ENCODE results near the gene TAOK3.
"Not testable (repeated sequence)": the region's sequence is repeated elsewhere in the genome, so short reads cannot be mapped to it uniquely, and the experiment has no call there.

Gene TAOK3

DNA sequence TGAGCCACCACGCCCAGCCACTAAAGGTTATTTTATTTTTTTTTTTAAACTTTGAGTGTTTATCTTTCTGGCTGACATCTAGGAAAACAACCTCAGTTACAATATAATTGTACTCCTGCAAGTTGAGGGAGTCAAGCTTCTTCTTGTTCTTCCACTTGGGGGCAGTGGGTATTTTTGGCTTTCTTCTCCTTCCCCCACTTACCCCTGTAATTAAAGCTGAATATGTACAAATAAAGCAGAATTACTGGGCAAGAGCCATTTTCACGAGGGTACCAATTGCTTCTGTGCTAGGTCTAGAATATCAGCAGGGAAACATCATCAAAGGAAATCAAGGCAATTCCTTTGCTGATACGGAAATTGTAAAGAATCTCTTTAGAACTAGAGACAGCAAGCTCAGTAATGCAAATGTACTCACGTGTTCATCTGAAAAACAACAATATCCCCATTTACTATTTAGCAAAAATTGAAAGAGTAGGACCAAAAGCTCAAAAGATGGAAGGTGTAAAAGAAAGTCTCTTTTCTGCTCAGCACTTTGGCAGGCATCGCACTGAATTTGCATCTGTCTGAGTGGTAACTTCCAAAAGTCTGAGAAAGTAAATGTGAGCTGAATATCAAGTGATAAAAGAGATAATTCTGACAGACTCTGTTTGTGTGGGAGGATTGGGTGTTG, 72.8 kb downstream of the TAOK3 start:
- DNase-seq (ENCODE audit: low spot score), result no peak

DNA sequence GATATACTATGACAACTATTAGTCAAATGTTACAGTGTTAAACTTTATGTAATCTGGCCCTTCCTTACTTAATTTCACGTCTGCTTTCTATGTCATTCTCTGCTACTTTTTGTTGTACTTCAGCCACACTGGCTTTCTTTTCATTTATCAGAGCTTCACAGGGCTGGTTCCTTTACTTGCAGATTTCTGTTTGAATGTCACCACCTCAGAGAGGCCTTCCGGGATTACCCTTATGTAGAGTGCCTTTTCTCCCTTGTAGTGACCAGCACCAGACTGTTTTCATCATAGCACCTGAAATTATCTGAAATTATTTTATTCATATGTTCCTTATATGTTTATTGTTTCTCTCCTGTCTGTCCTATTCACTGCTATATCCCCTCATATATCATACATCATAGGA, 75.4 kb downstream of the TAOK3 start:
- DNase-seq (ENCODE audit: low spot score), result no peak

DNA sequence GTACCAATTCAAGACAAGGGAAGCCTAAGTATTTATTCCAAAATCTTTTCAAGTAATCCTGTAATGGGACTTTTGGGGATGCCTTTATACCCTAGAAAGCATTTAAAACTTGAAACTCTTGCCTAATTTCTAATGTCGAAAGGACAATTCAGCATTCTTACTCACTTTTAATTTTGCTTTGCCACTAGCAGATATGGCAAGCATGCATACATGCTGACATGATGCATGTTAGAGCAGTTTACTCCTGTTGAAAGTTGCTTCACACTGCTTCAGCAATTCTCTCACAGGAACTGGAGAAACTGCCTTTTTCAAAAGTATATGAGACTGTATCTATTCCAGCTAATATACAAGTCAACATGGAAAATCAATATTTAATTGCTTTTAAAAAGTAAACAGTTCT, 79.9 kb downstream of the TAOK3 start:
- no peak for DNase-seq (ENCODE audit: low spot score)

DNA sequence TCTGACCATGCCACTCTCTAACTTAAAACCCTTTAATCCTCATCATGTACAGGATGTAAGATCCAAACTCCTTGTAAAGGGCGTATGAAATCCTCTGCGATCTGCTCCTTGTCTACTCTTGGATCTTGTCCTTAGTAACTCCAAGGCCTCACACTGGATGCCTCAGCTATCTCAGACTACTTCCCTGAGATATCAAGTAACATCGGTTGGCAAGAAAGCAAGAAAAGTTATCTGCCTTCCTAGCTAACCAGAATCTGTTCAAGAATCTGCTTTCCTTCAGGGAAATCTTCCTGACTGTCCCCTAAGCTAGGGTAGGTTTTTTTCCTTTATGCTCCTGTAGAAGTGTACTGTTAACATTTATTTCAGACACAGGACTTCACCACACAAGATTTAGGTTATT, 82.6 kb downstream of the TAOK3 start:
- no peak for DNase-seq (ENCODE audit: low spot score)

DNA sequence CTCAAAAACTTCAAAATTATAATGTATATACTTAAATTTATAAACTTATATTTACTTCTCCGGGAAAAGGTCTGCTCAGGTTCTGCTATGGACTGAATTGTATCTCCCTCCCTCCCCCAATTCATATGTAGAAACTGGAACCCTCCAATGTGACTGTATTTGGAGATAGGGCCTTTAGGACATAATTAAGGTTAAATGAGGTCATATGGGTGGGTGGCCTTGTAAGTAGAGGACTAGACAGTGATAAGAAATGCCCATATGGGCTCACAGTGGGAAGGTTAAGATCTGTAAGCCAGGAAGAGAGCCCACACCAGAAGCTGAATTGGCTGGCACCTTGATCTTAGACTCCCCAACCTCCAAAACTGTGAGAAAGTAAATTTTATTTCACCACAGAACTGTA, 84.5 kb downstream of the TAOK3 start:
- DNase-seq (ENCODE audit: low spot score), result no peak

DNA sequence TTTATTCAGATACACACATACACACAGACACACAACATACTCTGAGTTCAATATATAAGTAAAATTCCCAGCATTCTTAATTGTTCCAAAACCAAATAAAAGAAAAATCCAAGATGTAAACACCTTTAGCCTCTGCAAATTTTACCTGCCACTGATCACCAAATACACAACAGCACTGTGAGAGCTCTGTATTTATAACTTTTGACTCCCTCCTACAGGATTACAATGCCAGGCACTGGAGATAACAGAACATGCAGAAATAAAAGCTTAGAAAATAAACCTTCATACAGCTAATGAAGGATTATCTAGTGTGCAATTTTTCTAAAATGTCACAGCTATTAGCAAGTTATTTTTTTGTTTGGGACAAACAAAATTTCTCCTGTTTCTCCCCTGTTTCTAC, 85.0 kb downstream of the TAOK3 start:
- DNase-seq (ENCODE audit: low spot score), result no peak

DNA sequence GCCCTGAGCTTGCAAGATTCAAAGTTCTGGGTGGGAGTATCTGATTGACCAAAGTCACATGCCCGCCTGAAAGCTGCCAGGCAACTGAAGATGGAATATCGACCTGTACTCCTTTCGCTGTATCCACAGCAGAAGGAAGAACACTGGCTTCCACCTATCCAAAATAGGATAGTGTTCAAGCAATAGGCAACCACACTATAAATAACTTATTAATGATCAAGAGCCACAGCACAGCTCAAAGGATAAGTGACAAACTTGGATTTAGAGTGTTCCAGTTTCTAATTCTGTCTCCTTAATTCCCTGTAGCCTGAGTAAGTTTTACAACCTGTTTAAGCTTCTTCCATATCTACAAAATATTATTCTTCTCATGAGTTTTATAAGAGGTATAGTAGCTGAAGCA, 89.9 kb downstream of the TAOK3 start:
- DNase-seq (ENCODE audit: low spot score), result no peak

DNA sequence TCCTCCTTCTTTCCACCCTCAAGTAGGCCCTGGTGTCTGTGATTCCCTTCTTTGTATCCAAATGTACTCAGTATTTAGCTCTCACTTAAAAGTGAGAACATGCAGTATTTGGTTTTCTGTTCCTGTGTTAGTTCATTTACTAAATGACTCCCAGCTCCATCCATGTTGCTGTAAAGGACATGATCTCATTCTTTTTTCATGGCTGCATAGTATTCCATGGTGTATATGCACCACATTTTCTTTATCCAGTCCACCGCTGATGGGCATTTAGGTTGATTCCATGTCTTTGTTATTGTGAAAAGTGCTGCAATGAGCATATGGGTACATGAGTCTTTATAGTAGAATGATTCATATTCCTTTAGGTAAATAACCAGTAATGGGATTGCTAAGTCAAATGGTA, 94.4 kb downstream of the TAOK3 start:
- DNase-seq (ENCODE audit: low spot score), result not testable (repeated sequence)

DNA sequence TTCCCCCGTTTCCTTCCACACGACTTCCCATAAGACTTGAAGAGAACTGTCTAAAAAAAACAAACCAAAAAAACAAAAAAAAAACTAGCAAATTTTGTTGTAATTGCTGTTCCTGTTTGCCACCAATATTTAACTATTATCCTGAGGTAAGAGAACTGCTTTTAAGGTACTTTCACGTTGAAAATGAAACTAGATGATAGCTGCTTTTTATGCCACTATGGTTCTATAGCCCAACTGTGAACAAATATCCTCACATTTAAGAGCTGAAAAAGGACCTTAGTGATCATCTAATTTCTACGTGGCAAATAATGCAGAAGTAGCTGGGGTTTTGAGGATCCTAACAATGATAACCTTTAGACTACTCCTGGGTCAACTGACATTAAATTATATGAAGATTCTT, 98.6 kb downstream of the TAOK3 start:
- DNase-seq (ENCODE audit: low spot score), result no peak

DNA sequence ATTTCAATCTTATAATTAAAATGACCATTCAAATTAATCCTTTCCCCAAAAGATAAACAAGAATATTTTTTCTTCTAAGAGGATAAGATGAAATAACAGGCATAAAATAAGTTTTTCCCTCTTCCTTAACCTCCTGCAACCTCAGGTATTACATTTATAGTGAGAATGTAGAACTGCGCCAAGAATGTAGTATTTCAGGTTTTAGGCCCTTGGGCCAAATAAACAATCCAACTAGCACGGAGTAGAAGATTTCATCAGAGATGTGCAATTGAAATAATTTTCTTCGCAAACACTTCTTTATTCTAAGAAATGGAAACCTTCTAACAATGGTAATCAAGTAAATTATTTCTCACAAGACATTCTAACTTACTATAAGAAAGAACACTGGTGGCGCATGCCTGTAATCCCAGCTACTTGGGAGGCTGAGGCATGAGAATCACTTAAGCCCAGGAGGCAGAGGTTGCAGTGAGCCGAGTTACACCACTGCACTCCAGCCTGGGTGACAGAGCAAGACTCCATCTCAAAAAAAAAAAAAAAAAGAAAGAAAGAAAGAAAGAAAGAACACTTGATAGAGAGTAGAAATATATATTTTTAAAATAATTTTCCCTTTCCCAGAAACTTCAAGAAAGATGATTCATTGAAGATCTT, 100.8 kb downstream of the TAOK3 start:
- DNase-seq (ENCODE audit: low spot score), result no peak

DNA sequence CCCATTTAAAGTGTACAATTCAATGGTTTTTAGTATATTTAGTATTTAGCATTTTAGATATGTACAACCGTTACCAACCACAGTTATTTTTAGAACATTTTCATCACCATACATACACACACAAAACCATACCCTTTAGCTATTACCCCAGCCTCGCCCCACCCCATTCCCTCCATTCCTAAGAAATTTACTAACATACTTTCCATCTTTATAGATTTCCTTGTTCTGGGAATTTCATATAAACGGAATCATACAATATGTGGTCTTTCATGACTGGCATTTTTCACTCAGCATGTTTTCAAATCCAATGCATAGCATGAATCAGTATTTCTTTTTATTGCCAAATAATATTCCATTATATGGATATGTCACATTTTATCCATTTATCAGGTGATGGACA, 101.5 kb downstream of the TAOK3 start:
- no peak for DNase-seq (ENCODE audit: low spot score)

DNA sequence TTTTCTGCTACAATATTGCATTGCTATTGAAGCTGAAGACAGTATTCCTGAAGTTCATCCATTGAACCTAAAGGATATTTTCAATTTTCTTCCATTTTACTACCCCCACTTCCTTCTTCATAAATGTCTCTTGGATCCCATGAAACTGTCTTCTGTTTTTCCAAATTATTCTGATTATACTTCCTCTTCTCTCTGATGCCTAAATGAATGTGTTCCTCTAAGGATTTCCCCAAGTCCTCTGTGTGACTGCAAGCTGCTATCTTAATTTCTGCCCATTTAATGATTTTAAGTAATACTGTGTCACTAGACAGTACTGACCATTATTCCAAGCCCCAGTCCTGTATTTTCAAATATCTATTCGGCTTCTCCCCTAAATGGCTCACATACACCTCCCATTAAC, 102.9 kb downstream of the TAOK3 start:
- DNase-seq (ENCODE audit: low spot score), result no peak

DNA sequence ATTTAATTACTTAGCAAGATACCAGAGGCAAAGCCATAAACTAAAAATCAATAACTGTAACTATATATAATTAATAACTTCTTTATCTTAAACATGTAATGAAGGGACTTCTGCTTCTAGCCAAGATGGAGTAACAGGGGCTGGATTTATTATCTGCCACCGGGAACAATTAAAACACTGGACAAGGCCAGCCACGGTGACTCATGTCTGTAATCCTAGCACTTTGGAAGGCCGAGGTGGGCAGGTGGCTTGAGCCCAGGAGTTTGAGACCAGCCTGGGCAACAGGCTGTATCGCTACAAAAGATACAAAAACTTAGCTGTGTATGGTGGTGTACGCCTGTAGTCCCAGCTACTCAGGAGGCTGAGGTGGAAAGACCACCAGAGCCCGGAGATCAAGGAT, 113.6 kb downstream of the TAOK3 start:
- DNase-seq (ENCODE audit: low spot score), result no peak

DNA sequence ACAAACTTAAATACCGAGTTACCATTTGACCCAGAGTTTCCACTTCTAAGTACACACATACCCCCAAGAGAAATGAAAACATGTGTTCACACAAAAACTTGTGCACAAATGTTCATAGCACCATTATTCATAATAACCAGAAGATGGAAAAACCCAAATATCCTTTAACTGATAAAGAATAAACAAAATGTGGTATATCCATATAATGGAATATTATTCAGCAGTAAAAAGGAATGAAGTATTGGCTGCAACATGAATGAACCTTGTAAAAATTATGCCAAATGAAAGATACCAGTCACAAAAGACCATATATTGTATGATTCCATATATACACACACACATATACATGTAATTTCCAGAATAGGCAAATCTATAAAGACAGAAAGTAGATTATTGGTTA, 116.4 kb downstream of the TAOK3 start:
- no peak for DNase-seq (ENCODE audit: low spot score)

DNA sequence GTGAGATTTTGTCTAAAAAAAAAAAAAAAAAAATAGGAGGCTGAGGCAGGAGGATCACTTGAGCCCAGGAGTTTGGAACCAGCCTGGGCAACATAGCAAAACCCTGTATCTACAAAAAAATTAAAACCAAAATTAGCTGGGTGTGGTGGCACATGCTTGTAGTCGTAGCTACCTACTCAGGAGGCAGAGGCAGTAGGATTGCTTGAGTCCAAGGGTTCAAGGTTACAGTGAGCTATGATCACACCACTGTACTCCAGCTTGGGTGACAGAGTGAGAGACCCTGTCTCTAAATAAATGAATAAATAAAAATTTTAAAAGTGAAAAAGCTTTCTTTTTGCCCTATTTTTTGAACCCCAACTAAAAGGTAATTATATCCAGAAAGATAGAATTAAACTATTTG, 123.2 kb downstream of the TAOK3 start:
- DNase-seq (ENCODE audit: low spot score), result no peak

DNA sequence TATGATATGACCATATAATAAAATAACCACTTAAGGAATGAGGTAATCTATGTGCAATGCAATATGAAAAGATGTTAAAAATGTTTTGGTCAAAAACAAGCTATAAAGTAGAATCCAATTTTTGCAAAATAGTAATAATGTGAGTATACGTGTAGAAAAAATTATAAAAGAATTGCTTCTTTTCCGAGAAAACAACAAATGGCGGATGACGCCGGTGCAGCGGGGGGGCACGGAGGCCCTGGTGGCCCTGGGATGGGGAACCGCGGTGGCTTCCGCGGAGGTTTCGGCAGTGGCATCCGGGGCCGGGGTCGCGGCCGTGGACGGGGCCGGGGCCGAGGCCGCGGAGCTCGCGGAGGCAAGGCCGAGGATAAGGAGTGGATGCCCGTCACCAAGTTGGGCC, 126.8 kb downstream of the TAOK3 start:
- DNase-seq (ENCODE audit: low spot score), result not testable (repeated sequence)

DNA sequence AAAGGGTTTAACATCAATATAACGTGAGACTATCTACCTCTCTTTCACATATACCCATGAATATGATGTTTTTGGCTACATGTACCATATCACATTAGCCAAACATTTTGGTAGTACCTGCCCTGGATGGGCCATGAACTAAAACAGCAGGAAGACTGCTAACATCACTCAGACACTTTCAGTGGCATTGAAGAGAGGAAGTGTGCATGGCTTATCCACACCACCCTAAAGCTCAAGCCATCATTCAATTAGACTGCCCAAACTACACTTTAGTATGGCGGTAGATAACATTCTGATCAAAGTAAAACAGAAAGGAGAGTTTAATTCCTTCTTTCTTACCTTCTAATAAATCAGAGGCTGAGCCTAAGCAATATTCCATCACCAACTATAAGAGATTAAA, 133.8 kb downstream of the TAOK3 start:
- no peak for DNase-seq (ENCODE audit: low spot score)

DNA sequence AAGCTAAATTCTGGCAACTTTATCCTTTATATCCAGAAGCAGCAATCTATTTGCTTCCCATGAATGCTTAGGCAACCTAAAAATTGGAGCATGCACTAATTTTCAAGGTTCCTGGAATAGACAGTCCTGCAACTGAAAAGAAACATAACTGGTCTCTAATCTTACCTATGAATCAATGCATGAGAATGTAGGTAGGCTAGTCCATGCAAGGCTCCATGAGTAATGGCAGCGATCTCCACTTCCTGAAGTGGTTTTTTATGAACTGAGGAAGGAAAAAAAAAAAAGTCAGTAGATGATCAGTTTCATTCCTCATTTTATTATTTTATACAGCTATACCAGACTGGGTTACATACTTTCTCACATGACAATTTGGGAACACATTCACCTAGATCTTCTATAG, 134.8 kb downstream of the TAOK3 start:
- DNase-seq (ENCODE audit: low spot score), result no peak

DNA sequence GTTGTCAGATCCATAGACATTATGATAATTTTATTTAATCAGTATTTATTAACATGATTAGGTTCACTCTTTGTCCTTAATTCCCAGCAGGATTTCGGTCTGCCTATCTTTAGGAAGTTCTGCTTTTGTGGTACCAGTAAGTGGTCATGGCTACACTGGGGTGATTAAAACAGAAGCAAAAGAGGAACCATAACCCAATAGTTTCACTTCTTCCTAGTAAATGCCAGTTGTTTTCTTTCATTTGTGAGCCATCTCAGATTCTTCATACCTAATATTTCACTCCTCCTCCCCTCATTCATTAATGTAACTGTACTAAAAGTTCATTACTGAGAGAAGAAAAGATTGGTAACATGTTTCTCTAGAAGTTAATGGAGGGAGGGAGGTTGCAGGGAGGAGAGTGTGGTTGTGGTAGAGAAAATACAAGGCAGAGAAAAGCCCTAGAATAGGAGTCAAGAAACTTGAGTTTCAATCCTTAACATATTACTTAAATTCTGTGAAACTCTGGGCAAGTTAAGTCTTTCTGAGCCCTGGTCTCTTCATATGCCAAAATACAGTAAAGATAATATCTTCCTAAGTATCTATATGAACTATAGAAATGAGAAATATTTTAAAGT, 135.5 kb downstream of the TAOK3 start:
- peak; percentile 62 for DNase-seq (ENCODE audit: low spot score)

DNA sequence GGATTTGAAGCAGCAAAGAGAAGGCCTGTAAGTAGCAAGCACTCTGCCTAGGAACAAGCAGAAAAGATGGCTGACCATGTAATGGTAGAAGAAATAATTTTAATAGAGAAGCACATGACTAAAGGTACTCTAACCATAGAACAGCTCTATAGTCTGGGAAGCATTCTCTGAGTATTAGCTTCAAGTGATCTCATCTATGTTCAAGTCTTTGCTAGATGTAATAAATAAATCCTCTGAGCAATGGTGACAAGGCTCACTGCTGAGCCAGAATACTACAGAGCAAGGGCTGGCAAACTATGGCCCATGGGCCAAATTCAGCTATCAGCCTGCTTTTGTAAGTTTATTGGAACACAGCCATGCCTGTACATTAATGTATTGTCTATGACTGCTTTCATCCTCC, 152.0 kb downstream of the TAOK3 start:
- DNase-seq (ENCODE audit: low spot score), result no peak

DNA sequence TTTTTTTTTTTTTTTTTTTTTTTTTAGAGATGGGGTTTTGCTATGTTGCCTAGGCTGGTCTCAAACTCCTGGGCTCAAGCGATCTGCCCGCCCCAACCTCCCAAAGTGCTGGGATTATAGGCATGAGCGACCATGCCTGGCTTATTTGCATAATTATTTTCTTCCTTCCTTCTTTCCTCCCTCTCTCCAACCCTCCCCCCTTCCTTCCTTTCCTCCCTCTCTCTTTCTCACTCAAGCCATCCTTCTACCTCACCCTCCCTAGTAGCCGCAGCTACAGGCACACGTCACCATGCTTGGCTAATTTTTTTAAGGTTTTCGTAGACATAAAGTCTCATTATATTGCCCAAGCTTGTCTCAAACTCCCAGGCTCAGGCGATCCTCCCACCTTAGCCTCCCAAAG, 152.9 kb downstream of the TAOK3 start:
- no peak for DNase-seq (ENCODE audit: low spot score)

DNA sequence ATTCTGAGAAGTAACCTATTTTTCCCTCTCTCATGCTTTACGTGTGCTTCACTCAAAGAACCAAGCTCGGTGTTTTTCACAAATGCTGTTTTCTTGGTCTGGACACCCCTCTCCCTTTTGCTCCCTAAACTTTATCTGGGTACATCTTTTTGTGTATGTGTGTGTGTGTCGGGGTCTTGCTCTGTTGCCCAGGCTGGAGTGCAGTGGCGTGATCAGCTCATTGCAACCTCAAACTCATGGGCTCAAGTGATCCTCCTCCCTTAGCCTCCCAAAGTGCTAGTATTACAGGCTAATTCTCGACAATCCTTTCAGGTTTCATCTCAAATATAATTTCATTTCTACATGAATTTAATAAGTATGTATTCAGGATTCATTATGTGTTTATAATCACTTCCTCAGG, 153.6 kb downstream of the TAOK3 start:
- no peak for DNase-seq (ENCODE audit: low spot score)

DNA sequence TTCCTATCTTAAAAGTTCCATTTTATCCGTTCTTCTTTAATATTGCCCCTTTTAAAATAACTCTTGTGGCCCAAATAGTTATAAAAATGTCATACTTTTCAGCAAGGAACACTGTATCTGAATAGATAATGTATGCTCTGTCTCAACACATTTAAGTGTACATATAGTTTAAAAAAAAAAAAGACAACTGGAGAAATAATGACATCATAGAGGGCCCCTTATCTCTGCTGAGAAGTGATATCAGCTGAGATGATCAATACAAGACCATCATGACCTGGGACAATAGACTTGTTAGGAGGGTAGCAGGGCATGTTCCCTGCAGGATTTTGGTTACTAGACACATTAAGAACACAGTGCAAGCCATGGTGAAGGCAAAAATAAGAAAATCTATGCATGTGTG, 159.3 kb downstream of the TAOK3 start:
- DNase-seq (ENCODE audit: low spot score), result no peak

DNA sequence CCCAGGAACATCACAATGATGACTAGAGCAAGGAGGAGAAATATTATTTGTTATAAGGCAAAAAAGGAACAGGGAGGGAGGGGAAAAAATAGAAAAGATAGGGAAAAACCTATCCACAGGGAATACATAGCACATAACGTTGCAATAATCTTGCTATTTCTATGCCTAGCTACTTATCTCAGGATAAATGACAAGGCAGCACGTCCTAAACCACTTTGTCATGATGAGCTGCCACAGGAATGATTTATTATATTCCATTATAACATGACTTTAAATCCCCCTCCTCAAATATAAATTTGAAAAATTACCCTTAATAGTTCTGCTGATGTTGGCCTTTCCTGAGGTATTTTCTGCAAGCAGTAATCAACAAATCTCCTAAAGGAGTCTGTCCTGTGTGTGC, 160.1 kb downstream of the TAOK3 start:
- no peak for DNase-seq (ENCODE audit: low spot score)
